NB4 (cell line): ENCODE data around the gene AZU1.

Source experiments
- DNase-seq: peaks from one replicate; pipeline ENCODE4 v3.0.0; 2010; ENCODE audit warnings: low read depth
- H3K4me3 ChIP-seq: one replicate; pipeline ENCODE4 v1.5.1; 2011; ENCODE audit warnings: mild to moderate bottlenecking, low read depth, low read length, moderate library complexity
- MYC ChIP-seq: IDR thresholded peaks from 2 replicates; pipeline ENCODE4 v1.6.1; 2011; ENCODE audit warnings: low read depth, low read length
- POLR2A ChIP-seq: IDR thresholded peaks from 2 replicates; pipeline ENCODE4 v1.6.1; 2011; ENCODE audit warnings: mild to moderate bottlenecking; ENCODE audit not compliant: insufficient read length; ENCODE audit errors: extremely low read depth
- TF ChIP-seq, protein P1 (sequence below): IDR thresholded peaks from 2 replicates; pipeline ENCODE4 v1.6.1; 2011; ENCODE audit warnings: low read depth, low read length
- TF ChIP-seq, protein P2 (sequence below): IDR thresholded peaks from one replicate; pipeline ENCODE4 v1.5.1; 2012; ENCODE audit warnings: low read depth, low read length

The AZU1 gene

DNA sequence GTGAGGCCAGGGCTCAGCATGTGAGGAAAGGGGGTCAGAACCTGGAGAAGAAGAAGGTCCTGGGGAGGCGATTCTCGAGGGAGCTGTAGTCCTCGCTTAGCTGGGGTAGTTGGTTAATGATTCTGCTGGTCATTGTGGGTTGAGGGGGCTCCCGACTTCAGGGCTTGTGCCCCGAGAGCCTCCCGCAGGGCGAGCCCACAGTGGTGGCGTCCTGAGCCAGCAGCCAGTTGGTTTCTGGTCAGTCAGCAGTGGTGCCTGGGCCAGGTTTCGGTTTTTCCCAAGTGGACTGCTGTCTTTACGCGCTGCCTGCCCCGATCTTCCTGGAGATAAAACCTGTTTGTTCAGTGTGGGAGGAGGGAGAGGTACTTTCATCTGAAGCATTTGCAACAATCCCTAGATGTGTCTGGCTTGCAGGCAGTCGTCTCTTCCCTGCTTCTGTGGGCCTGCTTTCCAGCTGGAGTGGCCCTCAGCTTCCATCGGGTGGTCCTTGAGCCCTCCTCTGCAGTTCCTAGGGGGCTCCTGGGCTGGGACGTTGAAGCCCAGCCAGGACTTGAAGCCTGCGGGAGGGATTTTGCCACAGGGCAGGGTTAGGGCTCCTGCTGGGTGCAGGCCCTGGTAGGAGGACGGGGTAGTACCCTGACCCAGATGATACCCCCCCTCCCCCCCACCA is 27.1 kb upstream of the AZU1 start:
- peak; percentile 23 for DNase-seq
- TF ChIP-seq, protein P1, sequence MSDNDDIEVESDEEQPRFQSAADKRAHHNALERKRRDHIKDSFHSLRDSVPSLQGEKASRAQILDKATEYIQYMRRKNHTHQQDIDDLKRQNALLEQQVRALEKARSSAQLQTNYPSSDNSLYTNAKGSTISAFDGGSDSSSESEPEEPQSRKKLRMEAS, result no peak
- TF ChIP-seq POLR2A, result no peak
- TF ChIP-seq, protein P2, sequence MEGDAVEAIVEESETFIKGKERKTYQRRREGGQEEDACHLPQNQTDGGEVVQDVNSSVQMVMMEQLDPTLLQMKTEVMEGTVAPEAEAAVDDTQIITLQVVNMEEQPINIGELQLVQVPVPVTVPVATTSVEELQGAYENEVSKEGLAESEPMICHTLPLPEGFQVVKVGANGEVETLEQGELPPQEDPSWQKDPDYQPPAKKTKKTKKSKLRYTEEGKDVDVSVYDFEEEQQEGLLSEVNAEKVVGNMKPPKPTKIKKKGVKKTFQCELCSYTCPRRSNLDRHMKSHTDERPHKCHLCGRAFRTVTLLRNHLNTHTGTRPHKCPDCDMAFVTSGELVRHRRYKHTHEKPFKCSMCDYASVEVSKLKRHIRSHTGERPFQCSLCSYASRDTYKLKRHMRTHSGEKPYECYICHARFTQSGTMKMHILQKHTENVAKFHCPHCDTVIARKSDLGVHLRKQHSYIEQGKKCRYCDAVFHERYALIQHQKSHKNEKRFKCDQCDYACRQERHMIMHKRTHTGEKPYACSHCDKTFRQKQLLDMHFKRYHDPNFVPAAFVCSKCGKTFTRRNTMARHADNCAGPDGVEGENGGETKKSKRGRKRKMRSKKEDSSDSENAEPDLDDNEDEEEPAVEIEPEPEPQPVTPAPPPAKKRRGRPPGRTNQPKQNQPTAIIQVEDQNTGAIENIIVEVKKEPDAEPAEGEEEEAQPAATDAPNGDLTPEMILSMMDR, result no peak
- peak overlapping the region; percentile 95 for H3K4me3 ChIP-seq

DNA sequence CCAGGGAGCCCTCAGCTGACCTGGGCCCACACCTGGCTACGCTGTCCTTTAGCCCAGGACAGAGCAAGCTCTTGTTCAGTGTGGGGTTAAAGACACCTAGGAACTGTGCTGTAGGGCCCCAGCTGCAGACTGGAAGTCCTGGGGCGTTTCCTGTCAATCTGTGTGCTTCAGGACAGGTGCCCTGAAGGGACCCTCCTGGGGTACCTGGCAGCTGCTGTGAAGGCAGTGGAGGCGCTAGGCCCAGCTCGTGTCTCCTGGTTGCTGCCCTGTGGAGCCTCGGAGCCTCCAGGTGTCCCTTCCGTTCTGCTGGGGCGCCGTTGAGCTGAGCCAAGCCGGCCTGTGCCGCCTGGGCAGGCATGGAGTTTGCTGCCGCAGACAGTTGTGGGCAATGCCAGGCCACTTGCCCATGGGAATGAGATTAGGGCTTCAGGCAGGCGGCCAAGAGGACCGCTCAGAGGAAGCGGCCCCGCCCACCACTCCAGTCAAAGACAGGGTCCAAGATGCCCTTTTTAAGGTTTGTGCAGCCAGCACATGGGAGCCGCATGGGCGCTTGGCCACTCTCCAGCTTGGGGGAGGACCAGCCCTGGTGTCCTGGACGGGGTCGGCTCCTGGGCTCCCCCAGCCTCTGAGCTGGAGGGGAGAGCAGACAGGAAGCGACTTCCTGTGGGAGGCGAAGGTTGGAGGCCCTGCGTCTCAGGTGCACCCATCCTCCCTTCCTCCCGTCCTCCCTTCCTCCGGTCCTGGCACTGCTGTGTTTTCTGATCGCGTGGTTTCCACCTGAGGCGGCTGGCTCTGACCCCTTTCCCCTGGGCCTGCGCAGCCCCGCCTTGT is 26.4 kb upstream of the AZU1 start:
- H3K4me3 ChIP-seq, result peak overlapping the region; percentile 95
- no peak for DNase-seq
- TF ChIP-seq, protein P2, result no peak
- TF ChIP-seq MYC (no peak), POLR2A (no peak)
- TF ChIP-seq, protein P1, result no peak

DNA sequence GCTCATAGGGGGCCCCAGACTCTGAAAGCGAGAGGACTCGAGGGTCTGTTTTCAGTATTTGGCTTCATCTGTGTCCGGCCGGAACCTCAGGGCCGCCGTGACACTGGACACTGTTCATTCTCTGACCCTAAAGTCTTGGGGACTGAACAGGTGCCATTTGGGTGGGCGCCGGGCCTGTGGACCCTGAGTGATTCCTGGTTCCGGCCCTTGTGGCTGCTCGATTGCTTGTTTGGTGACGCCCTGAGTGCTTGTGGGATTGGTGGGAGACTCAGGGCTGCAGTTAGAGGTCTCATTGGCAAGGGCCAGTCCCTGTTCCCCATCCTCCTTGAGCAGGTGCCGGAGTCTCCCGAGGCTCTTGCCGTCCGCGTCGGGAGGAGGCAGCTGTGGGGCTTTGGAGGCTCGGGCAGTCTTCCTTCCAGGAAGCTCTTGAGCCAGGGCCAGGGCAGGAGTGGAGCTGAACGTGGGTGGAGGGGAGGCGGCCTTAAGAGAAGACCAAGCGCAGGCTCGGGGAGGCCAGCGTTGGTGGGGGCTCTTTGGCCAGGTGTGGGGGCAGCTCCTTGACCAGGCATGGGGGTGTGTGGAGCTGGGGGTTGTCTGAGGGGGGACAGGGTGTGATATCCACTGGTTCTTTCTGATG is 25.7 kb upstream of the AZU1 start:
- H3K4me3 ChIP-seq, result no peak overlapping the region
- TF ChIP-seq MYC, result no peak
- DNase-seq, result no peak

DNA sequence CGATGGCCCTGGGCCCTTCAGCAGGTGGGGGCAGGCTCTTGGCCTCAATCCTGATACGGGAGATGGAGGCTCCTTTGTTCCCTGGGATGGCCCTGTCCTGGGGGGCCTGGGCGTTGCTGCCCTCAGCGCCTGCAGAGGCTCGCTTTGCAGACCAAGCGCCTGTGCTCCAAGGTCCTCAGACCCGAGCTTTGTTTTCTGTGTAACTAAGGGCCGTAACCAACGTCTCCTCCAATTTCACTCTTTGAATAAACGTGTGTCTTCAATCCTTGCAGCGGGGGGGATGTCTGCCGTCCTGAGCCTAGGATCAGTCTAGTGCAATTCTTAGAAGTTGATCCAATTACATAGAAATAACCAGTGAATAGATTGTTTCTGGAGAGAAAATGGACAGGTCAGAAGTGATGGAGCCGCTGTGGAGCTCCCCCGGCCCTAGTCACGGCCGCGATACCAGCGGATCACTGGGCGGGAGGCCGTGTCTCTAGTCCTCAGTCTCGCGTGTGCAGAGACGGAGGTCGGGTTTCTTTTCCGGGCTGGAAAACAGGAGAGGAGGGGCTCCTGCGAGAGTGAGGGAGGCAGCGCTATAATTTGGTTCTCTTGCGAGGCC is 25.0 kb upstream of the AZU1 start:
- TF ChIP-seq POLR2A, result no peak
- TF ChIP-seq MYC, result no peak
- TF ChIP-seq, protein P1, result no peak
- DNase-seq, result no peak
- H3K4me3 ChIP-seq, result no peak overlapping the region

DNA sequence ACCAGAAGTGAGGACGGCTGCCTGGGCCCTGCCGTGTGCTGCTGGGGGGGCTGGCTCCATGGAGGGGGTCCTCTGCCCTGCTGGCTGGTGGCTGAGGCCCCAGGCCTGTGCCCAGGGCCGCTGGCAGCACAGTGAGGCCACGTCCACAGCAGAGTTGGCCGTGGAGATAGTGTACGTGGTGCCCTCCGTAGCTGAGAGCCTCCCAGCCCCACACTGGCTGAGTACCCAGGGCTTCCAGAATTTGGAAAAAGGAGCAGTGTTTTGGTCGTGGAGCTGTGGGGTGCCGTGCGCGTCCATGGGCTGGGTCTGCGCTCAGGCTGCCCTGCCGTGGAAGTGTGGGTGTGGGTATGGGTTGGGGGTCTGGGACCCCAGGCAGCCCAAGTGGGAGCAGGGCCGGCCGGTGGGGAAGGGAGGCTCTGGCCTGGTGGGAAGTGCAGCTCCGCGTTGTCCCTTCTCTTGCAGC is 24.5 kb upstream of the AZU1 start:
- no peak overlapping the region for H3K4me3 ChIP-seq
- TF ChIP-seq, protein P1, result no peak
- TF ChIP-seq POLR2A (no peak), MYC (no peak)
- TF ChIP-seq, protein P2, result no peak
- no peak for DNase-seq

DNA sequence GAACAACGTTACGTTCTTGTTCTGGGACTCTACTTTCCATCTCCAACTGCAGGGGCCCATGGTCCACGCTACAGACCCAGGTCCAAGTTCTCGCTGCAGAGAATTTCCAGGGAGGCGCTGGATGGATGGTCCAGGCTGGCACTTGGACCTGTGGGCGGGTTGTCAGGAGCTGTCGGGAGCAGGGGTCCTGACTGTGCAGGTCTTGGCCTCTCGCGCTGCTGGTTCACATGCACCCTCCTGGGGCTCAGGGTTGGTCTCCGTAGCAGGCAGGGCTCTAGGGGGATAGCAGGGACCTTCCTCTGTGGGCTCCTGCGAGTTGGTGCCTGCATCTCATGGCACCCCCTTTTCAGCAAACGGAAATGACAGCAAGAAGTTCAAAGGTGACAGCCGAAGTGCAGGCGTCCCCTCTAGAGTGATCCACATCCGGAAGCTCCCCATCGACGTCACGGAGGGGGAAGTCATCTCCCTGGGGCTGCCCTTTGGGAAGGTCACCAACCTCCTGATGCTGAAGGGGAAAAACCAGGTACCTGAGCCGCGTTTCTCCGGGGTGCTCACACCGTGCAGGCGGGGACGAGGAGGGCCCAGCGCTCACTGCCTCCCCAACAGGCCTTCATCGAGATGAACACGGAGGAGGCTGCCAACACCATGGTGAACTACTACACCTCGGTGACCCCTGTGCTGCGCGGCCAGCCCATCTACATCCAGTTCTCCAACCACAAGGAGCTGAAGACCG is 23.8 kb upstream of the AZU1 start:
- no peak overlapping the region for H3K4me3 ChIP-seq
- DNase-seq, result no peak
- no peak for TF ChIP-seq MYC
- TF ChIP-seq, protein P2, result no peak
- TF ChIP-seq POLR2A, result no peak
- TF ChIP-seq, protein P1, result no peak
